K562 (cell line): Measurements from ENCODE around the gene SCN8A. TPM values are rescaled to one million over a fixed set of nuclear protein-coding genes. Genes with fewer than 3 reads are reported as not detected.

Experiments used
- ATAC-seq: fragments of 200-7000 bp; cut with Tn5 transposase; 3 replicates; pipeline ENCODE4 v1.9.1; 2020; ENCODE audit warnings: moderate library complexity
- BruUV-seq: library from RNA; stranded (reverse); fragments of 400-500 nt; replicated peaks from 2 replicates; lab custom pipeline; 2021; lab: Mats Ljungman, UMichigan
- CTCF ChIA-PET: fragments of 300-600 bp; formaldehyde crosslinking; extraction: SDS; loops from one replicate; lab custom pipeline; 2021; ENCODE audit warnings: low intra/inter-chr PET ratio; lab: Yijun Ruan, JAX
- POLR2A ChIA-PET: fragments of 300-600, 350-650 bp; sonication (Branson Sonifier 250); formaldehyde crosslinking; extraction: SDS; loops from one replicate; lab custom pipeline; 2021; ENCODE audit warnings: antibody characterized with exemption, inconsistent platforms; lab: Yijun Ruan, JAX
- DNase-seq, 4 experiments: peaks; one replicate each; pipeline versions ENCODE4 v3.0.0 to v3.0.0-alpha.2; 2011 to 2018; ENCODE audit warnings: low spot score in 3 of 4, mixed read lengths in 3 of 4; ENCODE audit errors: extremely low read depth in 1 of 4
- FAIRE-seq: peaks from 2 replicates; lab custom pipeline; 2011; peaks lifted over from hg19 to GRCh38; lab: Jason Lieb, UNC
- H2AFZ ChIP-seq: 2 replicates; pipeline ENCODE4 v1.6.0; 2011; ENCODE audit warnings: low read depth, low read length, control low read depth, inconsistent platforms
- H3K27ac ChIP-seq: fragments of 200-600 bp; 3 replicates; pipeline ENCODE4 v1.8.0; 2011; ENCODE audit warnings: low read depth, mild to moderate bottlenecking, control low read depth, inconsistent platforms, low read length, moderate library complexity, mixed read lengths; ENCODE audit errors: extremely low read depth
- H3K27me3 ChIP-seq, 2 experiments: fragments of 300-600 bp in 1 of 2; 2 replicates in 1 of 2; 3 replicates in 1 of 2; pipeline versions ENCODE4 v1.6.0 to v1.8.0; 2011; ENCODE audit warnings: inconsistent platforms in 2 of 2, low read length in 2 of 2, mild to moderate bottlenecking in 1 of 2, mixed read lengths in 1 of 2, moderate library complexity in 1 of 2; ENCODE audit not compliant: control insufficient read depth in 2 of 2, insufficient read depth in 2 of 2
- H3K36me3 ChIP-seq: fragments of 300-600 bp; 3 replicates; pipeline ENCODE4 v1.8.0; 2011; ENCODE audit warnings: mild to moderate bottlenecking, low read length, inconsistent platforms; ENCODE audit not compliant: control insufficient read depth, insufficient read depth
- H3K4me1 ChIP-seq, 2 experiments: fragments of 200-600 bp in 1 of 2; replicated peaks in 1 of 2; 2 replicates in 1 of 2; 3 replicates in 1 of 2; pipeline versions ENCODE4 v1.5.1 to v1.8.0; 2011; ENCODE audit warnings: inconsistent platforms in 2 of 2, low read length in 2 of 2, mild to moderate bottlenecking in 1 of 2, mixed read lengths in 1 of 2, moderate library complexity in 1 of 2; ENCODE audit not compliant: control insufficient read depth in 2 of 2, insufficient read depth in 2 of 2
- H3K4me2 ChIP-seq: 2 replicates; pipeline ENCODE4 v1.6.1; 2011; ENCODE audit warnings: low read length, control low read depth, inconsistent platforms, mixed read lengths; ENCODE audit not compliant: insufficient read depth
- H3K4me3 ChIP-seq: fragments of 200-600 bp; sonication (generic), shearing (Covaris generic); 2 replicates; pipeline ENCODE4 v1.5.1; 2016; ENCODE audit warnings: control low read depth, inconsistent platforms
- H3K79me2 ChIP-seq: fragments of 200-600 bp; 3 replicates; pipeline ENCODE4 v1.8.0; 2011; ENCODE audit warnings: low read length, inconsistent platforms; ENCODE audit not compliant: control insufficient read depth, insufficient read depth
- H3K9ac ChIP-seq, 2 experiments: 2 replicates each; pipeline versions ENCODE4 v1.6.0 to v1.6.1; 2011; ENCODE audit warnings: low read depth in 2 of 2, low read length in 2 of 2, control low read depth in 1 of 2, inconsistent platforms in 1 of 2, mild to moderate bottlenecking in 1 of 2, mixed read lengths in 1 of 2; ENCODE audit not compliant: insufficient read depth in 1 of 2
- H3K9me1 ChIP-seq: one replicate; pipeline ENCODE4 v1.6.0; 2011; ENCODE audit warnings: inconsistent platforms, mild to moderate bottlenecking, low read length, moderate library complexity; ENCODE audit not compliant: control insufficient read depth, insufficient read depth
- H3K9me3 ChIP-seq: replicated peaks from 2 replicates; pipeline ENCODE4 v1.5.1; 2011; ENCODE audit warnings: low read depth, low read length, inconsistent platforms; ENCODE audit not compliant: control insufficient read depth, insufficient read depth
- H4K20me1 ChIP-seq: replicated peaks from 2 replicates; pipeline ENCODE4 v1.6.1; 2011; ENCODE audit warnings: low read length, inconsistent platforms, mixed read lengths; ENCODE audit not compliant: control insufficient read depth, insufficient read depth
- CEBPZ ChIP-seq: fragments of 150-350 bp; IDR thresholded peaks from 2 replicates; pipeline ENCODE4 v1.6.1; 2014; ENCODE audit warnings: low read depth, mild to moderate bottlenecking, low read length, borderline replicate concordance
- DIDO1 ChIP-seq: fragments of 450-650 bp; IDR thresholded peaks from 2 replicates; pipeline ENCODE4 v1.6.1; 2016; ENCODE audit warnings: low read depth, missing biosample characterization, missing genetic modification characterization
- EGR1 ChIP-seq: fragments of 450-650 bp; conservative IDR thresholded peaks from 2 replicates; pipeline ENCODE4 v1.6.1; 2017; ENCODE audit warnings: mild to moderate bottlenecking
- HMBOX1 ChIP-seq: sonication (generic); IDR thresholded peaks from 2 replicates; pipeline ENCODE4 v1.6.1; 2016
- HMG20A ChIP-seq: fragments of 450-650 bp; formaldehyde crosslinking; conservative IDR thresholded peaks from 2 replicates; pipeline ENCODE4 v1.4.0; 2020; ENCODE audit warnings: mild to moderate bottlenecking, mixed read lengths
- HMG20B ChIP-seq: fragments of 250-450 bp; sonication (Bioruptor Pico); IDR thresholded peaks from 2 replicates; pipeline ENCODE4 v1.5.0; 2021; ENCODE audit warnings: mild to moderate bottlenecking
- HNRNPH1 ChIP-seq: fragments of 200-400 bp; formaldehyde crosslinking; optimal IDR thresholded peaks from 2 replicates; pipeline ENCODE3; 2017; ENCODE audit warnings: low read depth, mild to moderate bottlenecking, low read length, moderate library complexity
- NBN ChIP-seq: fragments of 450-650 bp; IDR thresholded peaks from 2 replicates; pipeline ENCODE4 v1.6.1; 2016; ENCODE audit warnings: low read depth, mild to moderate bottlenecking
- NFE2L1 ChIP-seq: fragments of 450-650 bp; IDR thresholded peaks from 2 replicates; pipeline ENCODE4 v1.6.1; 2016; ENCODE audit warnings: missing genetic modification characterization, low read depth, mild to moderate bottlenecking, missing compliant biosample characterization, moderate library complexity, borderline replicate concordance
- PHB ChIP-seq: fragments of 250-450 bp; sonication (Bioruptor Pico); IDR thresholded peaks from 2 replicates; pipeline ENCODE4 v1.5.0; 2021
- SAFB ChIP-seq: fragments of 200-400 bp; formaldehyde crosslinking; IDR thresholded peaks from 2 replicates; pipeline ENCODE4 v1.6.1; 2017; ENCODE audit warnings: low read depth, low read length, borderline replicate concordance
- SIX5 ChIP-seq, 2 experiments: IDR thresholded peaks; 2 replicates each; pipeline ENCODE4 v1.6.1; 2011; ENCODE audit warnings: low read length in 2 of 2, borderline replicate concordance in 1 of 2, low read depth in 1 of 2, mild to moderate bottlenecking in 1 of 2, moderate library complexity in 1 of 2; ENCODE audit not compliant: insufficient read depth in 1 of 2
- THRA ChIP-seq: fragments of 450-650 bp; IDR thresholded peaks from 2 replicates; pipeline ENCODE4 v1.6.1; 2017; ENCODE audit warnings: mild to moderate bottlenecking, moderate library complexity
- ZBTB43 ChIP-seq: sonication (generic); formaldehyde crosslinking; IDR thresholded peaks from 2 replicates; pipeline ENCODE4 v1.8.0; 2023; ENCODE audit warnings: mild to moderate bottlenecking, missing genetic modification reagents
- ZNF696 ChIP-seq: fragments of 250-450 bp; sonication (Bioruptor Pico); conservative IDR thresholded peaks from 2 replicates; pipeline ENCODE4 v1.4.0; 2020; ENCODE audit warnings: mild to moderate bottlenecking, moderate library complexity
- ZNF707 ChIP-seq: fragments of 250-450 bp; sonication (Bioruptor Pico); conservative IDR thresholded peaks from 2 replicates; pipeline ENCODE4 v1.8.0; 2022; ENCODE audit warnings: inconsistent platforms, mild to moderate bottlenecking, moderate library complexity
- WGBS: fragments of 100-300 bp; shearing (Covaris generic); methylation state at CpG from one replicate; pipeline ENCODE4 v1.1.6; 2016; ENCODE audit warnings: low coverage, mixed read lengths; ENCODE audit not compliant: insufficient coverage; ENCODE audit errors: missing lambda C conversion rate; 5-methylcytosine and 5-hydroxymethylcytosine counted together
- in situ Hi-C: fragments of 300-500 bp; cut with MboI; formaldehyde crosslinking; loops from 4 replicates; pipeline ENCODE4 v1.15.0; 2018; ENCODE audit warnings: inconsistent platforms, mixed read lengths
- intact Hi-C: fragments of 100-400 bp; cut with micrococcal nuclease; formaldehyde crosslinking; loops from 2 replicates; pipeline ENCODE4 v1.14.2; 2022
- polyA plus RNA-seq, 8 experiments: library from polyadenylated mRNA; depleted of rRNA in 4 of 8; stranded (reverse) in 5 of 8; unstranded in 3 of 8; fragments of >200 nt; fragmentation: Nextera tagmentation in 2 of 8; fragmentation: Illumina TruSeq in 1 of 8; extraction: Ambion mirVana in 2 of 8; extraction: Trizol in 1 of 8; gene quantifications; 2 replicates each; pipeline versions ENCODE4 v1.2.1 to v1.2.3, GENCODE V29; 2011 to 2014; ENCODE audit warnings: inconsistent platforms in 1 of 8, missing spikeins in 1 of 8
- total RNA-seq, 7 experiments: library from RNA; depleted of rRNA in 6 of 7; stranded (reverse); fragments of >200 nt in 6 of 7; fragmentation: Illumina TruSeq in 2 of 7; extraction: Trizol in 2 of 7; gene quantifications; 2 replicates each; pipeline versions ENCODE4 v1.2.1 to v1.2.3, GENCODE V29; 2011 to 2021; ENCODE audit warnings: low replicate concordance in 1 of 7

SCN8A gene
- total and polyA plus RNA-seq, 9 of the 15 experiments (the other 6 are each of a cell fraction or from before 2014, with no cell fraction given) = 0.03 to 0.29 (median 0.15) TPM; not detected in 1

GRCh38 chr12:51722431-51722830 lies 131.4 kb downstream of the SCN8A start (continued):
- TF ChIP-seq DIDO1 (tag) = no peak
- no peak for TF ChIP-seq SAFB
- TF ChIP-seq ZBTB43 = no peak
- no peak for TF ChIP-seq ZNF707 (CRISPR knock-in tag)
- TF ChIP-seq HMG20B (CRISPR knock-in tag) = no peak
- TF ChIP-seq NFE2L1 (tag) = no peak
- no peak for TF ChIP-seq HMG20A (CRISPR knock-in tag)
- no peak for TF ChIP-seq PHB (CRISPR knock-in tag)
- no peak for TF ChIP-seq THRA
- TF ChIP-seq, all 486 proteins: peak for 0

- no peak overlapping the region for H3K4me2 ChIP-seq
- no peaks in the 10 kb centered on the region for H3K9me3 ChIP-seq
- no peak overlapping the region for H3K27ac ChIP-seq
- BruUV-seq = no TSS peak
- peaks cover 0 to 5% of the 10 kb centered on the region in 2 experiments; a peak in 1 of 5 replicates for H3K4me1 ChIP-seq
- H3K4me3 ChIP-seq = no peak overlapping the region
- no peaks in the 10 kb centered on the region for H3K36me3 ChIP-seq
- ChIA-PET POLR2A (no interaction called here), CTCF (no interaction called here)
- in situ Hi-C loops (no loop called here), intact Hi-C loops (no loop called here)
- no peaks in the 10 kb centered on the region for H3K9me1 ChIP-seq
- no peak for ATAC-seq
- WGBS = 0% methylated on average over 1 of the region's 1 CpG
- H3K79me2 ChIP-seq = no peaks in the 10 kb centered on the region
- H4K20me1 ChIP-seq = no peaks in the 10 kb centered on the region
- no peak overlapping the region for H3K9ac ChIP-seq
- H2AFZ ChIP-seq = no peak overlapping the region
- peaks cover 6 to 12% of the 10 kb centered on the region in 2 experiments; a peak in 4 of 5 replicates for H3K27me3 ChIP-seq
- no peak for DNase-seq
- FAIRE-seq = no peak
- TF ChIP-seq CEBPZ (no peak), ZNF696 (CRISPR knock-in tag) (no peak), HMBOX1 (no peak), NBN (no peak), HNRNPH1 (no peak), EGR1 (no peak), SIX5 (IDR thresholded peaks at IDR 0.05; ENCODE audit: borderline replicate concordance in 1 of 2, insufficient read depth in 1 of 2, low read depth in 1 of 2, low read length in 2 of 2) (no peak)
Measured at GRCh38 chr12:51726161-51726560, 135.1 kb downstream of the SCN8A start.
